ENCODE data around the gene TDRD7. TPM values are rescaled to one million over a fixed set of nuclear protein-coding genes. Genes with fewer than 3 reads are reported as not detected.

The TDRD7 gene
- polyA plus RNA-seq, 1 of the 3 experiments (the other 2 are of a cell fraction) = 4.9 TPM

DNA sequence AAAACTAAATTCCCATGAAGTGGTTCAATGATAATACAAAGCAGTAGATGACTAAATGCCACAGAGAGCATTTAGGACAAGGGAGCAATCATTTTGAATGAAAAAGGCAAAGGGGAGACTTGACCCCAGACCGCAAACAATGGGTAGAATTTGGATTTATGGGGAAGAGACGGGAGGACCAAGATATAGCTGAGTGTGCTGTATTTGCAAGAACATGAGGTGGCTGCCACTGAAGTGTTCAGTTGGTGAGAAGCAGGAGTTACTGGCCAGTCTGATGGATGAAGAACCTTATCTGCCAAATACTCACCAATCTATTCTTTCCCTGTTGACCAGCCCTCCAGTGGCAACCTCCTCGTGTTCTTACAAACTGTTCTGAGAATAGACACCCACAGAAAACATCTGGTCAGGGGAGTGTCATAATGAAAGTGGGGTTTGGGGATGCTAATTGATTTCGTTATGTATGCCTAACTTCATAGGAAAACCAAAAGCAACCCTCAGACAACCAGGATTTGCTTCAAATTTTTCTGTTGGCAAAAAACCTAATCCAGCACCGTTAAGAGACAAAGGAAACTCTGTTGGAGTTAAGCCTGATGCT is 19.8 kb downstream of the TDRD7 start:
- no peak overlapping the region for H3K27ac ChIP-seq (ENCODE audit: low read depth in 2 of 2, low read length in 1 of 2)
- 86% methylated on average over 5 of the region's 5 CpGs for WGBS (ENCODE audit: low lambda C conversion rate)
- H3K9me2 ChIP-seq = no peaks in the 10 kb centered on the region
- peaks cover 3% of the 10 kb centered on the region for H3F3A ChIP-seq (replicated peaks; ENCODE audit: insufficient read depth)
- peaks cover 34 to 37% of the 10 kb centered on the region in 2 experiments for H3K36me3 ChIP-seq (replicated peaks in 1 of 2; ENCODE audit: control insufficient read depth in 1 of 2, insufficient read depth in 2 of 2, low read length in 1 of 2)
- H3K4me1 ChIP-seq (ENCODE audit: control insufficient read depth in 1 of 2, insufficient read depth in 2 of 2, low read depth in 1 of 2, low read length in 1 of 2) = peaks cover 0 to 5% of the 10 kb centered on the region in 2 experiments; a peak in 2 of 4 replicates
- H3K4me3 ChIP-seq (ENCODE audit: low read depth in 2 of 2, low read length in 1 of 2) = no peak overlapping the region
- H3K27me3 ChIP-seq (ENCODE audit: insufficient read depth) = no peaks in the 10 kb centered on the region
- POLR2A ChIA-PET = no interaction called here
- no peak overlapping the region for H2AFZ ChIP-seq (ENCODE audit: low read depth)
- CTCF ChIA-PET = interaction anchor here (2.0 kb wide), 1 partner anchor 12 kb away, joined by 5 read pairs; no protein-coding TSS in a partner anchor
- no peaks in the 10 kb centered on the region for H3K79me2 ChIP-seq (ENCODE audit: insufficient read depth)
- TF ChIP-seq CHD2 (IDR thresholded peaks at IDR 0.05; ENCODE audit: low read length, partially characterized antibody) (no peak), TAF1 (IDR thresholded peaks at IDR 0.05; ENCODE audit: borderline replicate concordance, low read depth, low read length) (no peak), RAD21 (IDR thresholded peaks at IDR 0.05; ENCODE audit: low read length) (no peak), JUND (IDR thresholded peaks at IDR 0.05) (no peak), MXI1 (IDR thresholded peaks at IDR 0.05; ENCODE audit: low read depth, low read length) (no peak), NFIC (IDR thresholded peaks at IDR 0.05; ENCODE audit: borderline replicate concordance) (no peak), SIN3A (IDR thresholded peaks at IDR 0.05; ENCODE audit: borderline replicate concordance, low read depth, low read length) (no peak), RXRA (IDR thresholded peaks at IDR 0.05; ENCODE audit: borderline replicate concordance, low read depth) (no peak), GABPA (IDR thresholded peaks at IDR 0.05; ENCODE audit: low read depth) (no peak), ELF1 (IDR thresholded peaks at IDR 0.05) (no peak), RFX5 (IDR thresholded peaks at IDR 0.05; ENCODE audit: low read length) (no peak), NRF1 (IDR thresholded peaks at IDR 0.05; ENCODE audit: low read depth, low read length) (no peak), EP300 (IDR thresholded peaks at IDR 0.05; ENCODE audit: borderline replicate concordance in 1 of 2, low read depth in 1 of 2, low read length in 1 of 2) (no peak), SMC3 (IDR thresholded peaks at IDR 0.05; ENCODE audit: low read depth, low read length) (no peak)
- TF ChIP-seq, protein P1, sequence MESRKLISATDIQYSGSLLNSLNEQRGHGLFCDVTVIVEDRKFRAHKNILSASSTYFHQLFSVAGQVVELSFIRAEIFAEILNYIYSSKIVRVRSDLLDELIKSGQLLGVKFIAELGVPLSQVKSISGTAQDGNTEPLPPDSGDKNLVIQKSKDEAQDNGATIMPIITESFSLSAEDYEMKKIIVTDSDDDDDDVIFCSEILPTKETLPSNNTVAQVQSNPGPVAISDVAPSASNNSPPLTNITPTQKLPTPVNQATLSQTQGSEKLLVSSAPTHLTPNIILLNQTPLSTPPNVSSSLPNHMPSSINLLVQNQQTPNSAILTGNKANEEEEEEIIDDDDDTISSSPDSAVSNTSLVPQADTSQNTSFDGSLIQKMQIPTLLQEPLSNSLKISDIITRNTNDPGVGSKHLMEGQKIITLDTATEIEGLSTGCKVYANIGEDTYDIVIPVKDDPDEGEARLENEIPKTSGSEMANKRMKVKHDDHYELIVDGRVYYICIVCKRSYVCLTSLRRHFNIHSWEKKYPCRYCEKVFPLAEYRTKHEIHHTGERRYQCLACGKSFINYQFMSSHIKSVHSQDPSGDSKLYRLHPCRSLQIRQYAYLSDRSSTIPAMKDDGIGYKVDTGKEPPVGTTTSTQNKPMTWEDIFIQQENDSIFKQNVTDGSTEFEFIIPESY (IDR thresholded peaks at IDR 0.05; ENCODE audit: borderline replicate concordance, low read depth) = no peak
- TF ChIP-seq, protein P2, sequence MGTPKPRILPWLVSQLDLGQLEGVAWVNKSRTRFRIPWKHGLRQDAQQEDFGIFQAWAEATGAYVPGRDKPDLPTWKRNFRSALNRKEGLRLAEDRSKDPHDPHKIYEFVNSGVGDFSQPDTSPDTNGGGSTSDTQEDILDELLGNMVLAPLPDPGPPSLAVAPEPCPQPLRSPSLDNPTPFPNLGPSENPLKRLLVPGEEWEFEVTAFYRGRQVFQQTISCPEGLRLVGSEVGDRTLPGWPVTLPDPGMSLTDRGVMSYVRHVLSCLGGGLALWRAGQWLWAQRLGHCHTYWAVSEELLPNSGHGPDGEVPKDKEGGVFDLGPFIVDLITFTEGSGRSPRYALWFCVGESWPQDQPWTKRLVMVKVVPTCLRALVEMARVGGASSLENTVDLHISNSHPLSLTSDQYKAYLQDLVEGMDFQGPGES (IDR thresholded peaks at IDR 0.05; ENCODE audit: low read depth, low read length) = no peak
- TF ChIP-seq, protein P3, sequence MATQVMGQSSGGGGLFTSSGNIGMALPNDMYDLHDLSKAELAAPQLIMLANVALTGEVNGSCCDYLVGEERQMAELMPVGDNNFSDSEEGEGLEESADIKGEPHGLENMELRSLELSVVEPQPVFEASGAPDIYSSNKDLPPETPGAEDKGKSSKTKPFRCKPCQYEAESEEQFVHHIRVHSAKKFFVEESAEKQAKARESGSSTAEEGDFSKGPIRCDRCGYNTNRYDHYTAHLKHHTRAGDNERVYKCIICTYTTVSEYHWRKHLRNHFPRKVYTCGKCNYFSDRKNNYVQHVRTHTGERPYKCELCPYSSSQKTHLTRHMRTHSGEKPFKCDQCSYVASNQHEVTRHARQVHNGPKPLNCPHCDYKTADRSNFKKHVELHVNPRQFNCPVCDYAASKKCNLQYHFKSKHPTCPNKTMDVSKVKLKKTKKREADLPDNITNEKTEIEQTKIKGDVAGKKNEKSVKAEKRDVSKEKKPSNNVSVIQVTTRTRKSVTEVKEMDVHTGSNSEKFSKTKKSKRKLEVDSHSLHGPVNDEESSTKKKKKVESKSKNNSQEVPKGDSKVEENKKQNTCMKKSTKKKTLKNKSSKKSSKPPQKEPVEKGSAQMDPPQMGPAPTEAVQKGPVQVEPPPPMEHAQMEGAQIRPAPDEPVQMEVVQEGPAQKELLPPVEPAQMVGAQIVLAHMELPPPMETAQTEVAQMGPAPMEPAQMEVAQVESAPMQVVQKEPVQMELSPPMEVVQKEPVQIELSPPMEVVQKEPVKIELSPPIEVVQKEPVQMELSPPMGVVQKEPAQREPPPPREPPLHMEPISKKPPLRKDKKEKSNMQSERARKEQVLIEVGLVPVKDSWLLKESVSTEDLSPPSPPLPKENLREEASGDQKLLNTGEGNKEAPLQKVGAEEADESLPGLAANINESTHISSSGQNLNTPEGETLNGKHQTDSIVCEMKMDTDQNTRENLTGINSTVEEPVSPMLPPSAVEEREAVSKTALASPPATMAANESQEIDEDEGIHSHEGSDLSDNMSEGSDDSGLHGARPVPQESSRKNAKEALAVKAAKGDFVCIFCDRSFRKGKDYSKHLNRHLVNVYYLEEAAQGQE (IDR thresholded peaks at IDR 0.05; ENCODE audit: low read depth, low read length) = no peak
- TF ChIP-seq, protein P4, sequence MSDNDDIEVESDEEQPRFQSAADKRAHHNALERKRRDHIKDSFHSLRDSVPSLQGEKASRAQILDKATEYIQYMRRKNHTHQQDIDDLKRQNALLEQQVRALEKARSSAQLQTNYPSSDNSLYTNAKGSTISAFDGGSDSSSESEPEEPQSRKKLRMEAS (IDR thresholded peaks at IDR 0.05; ENCODE audit: low read depth) = no peak
- TF ChIP-seq, protein P5, sequence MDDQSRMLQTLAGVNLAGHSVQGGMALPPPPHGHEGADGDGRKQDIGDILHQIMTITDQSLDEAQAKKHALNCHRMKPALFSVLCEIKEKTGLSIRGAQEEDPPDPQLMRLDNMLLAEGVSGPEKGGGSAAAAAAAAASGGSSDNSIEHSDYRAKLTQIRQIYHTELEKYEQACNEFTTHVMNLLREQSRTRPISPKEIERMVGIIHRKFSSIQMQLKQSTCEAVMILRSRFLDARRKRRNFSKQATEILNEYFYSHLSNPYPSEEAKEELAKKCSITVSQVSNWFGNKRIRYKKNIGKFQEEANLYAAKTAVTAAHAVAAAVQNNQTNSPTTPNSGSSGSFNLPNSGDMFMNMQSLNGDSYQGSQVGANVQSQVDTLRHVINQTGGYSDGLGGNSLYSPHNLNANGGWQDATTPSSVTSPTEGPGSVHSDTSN (IDR thresholded peaks at IDR 0.05) = no peak
- no peak overlapping the region for H3K4me2 ChIP-seq
- H3K9me3 ChIP-seq = no peaks in the 10 kb centered on the region
- H4K20me1 ChIP-seq (ENCODE audit: insufficient read depth) = no peaks in the 10 kb centered on the region
- DNase-seq = no peak
- H3K9ac ChIP-seq = no peak overlapping the region

Measured in SK-N-SH (cell line).